Keratinocyte (primary cell): ENCODE results near the gene GBP6. TPM values are rescaled to one million over a fixed set of nuclear protein-coding genes. Genes with fewer than 3 reads are reported as not detected.

Experiments used
- DNase-seq: peaks from one replicate; pipeline ENCODE4 v3.0.0-alpha.2; 2011; ENCODE audit warnings: low read depth, missing footprints, low spot score
- FAIRE-seq: peaks from 2 replicates; lab custom pipeline; 2011; peaks lifted over from hg19 to GRCh38; lab: Jason Lieb, UNC
- H2AFZ ChIP-seq: 2 replicates; pipeline ENCODE4 v1.6.0; 2012; ENCODE audit warnings: low read length, control low read depth, inconsistent platforms; ENCODE audit not compliant: control insufficient read depth
- H3K27ac ChIP-seq: 2 replicates; pipeline ENCODE4 v1.5.1; 2011; ENCODE audit warnings: low read length; ENCODE audit not compliant: control insufficient read depth, insufficient read depth
- H3K27me3 ChIP-seq: 3 replicates; pipeline ENCODE4 v1.6.0; 2011; ENCODE audit warnings: low read length; ENCODE audit not compliant: control insufficient read depth, insufficient read depth; ENCODE audit errors: extremely low read depth
- H3K36me3 ChIP-seq, 2 experiments: 2 replicates in 1 of 2; 3 replicates in 1 of 2; pipeline ENCODE4 v1.5.1; 2011; ENCODE audit warnings: low read length in 2 of 2, mild to moderate bottlenecking in 1 of 2; ENCODE audit not compliant: control insufficient read depth in 2 of 2, insufficient read depth in 2 of 2; ENCODE audit errors: extremely low read depth in 1 of 2
- H3K4me1 ChIP-seq: 3 replicates; pipeline ENCODE4 v1.5.1; 2011; ENCODE audit warnings: low read length; ENCODE audit not compliant: control insufficient read depth, insufficient read depth; ENCODE audit errors: extremely low read depth
- H3K4me2 ChIP-seq: 3 replicates; pipeline ENCODE4 v1.6.0; 2011; ENCODE audit warnings: low read depth, low read length; ENCODE audit not compliant: control insufficient read depth, insufficient read depth; ENCODE audit errors: extremely low read depth
- H3K4me3 ChIP-seq, 3 experiments: fragments of 200-600 bp in 1 of 3; sonication (generic) in 1 of 3; 2 replicates in 2 of 3; 3 replicates in 1 of 3; pipeline ENCODE4 v1.5.1; 2011 to 2016; ENCODE audit warnings: low read length in 3 of 3, mild to moderate bottlenecking in 3 of 3, control low read depth in 2 of 3, inconsistent platforms in 1 of 3, low read depth in 1 of 3, mixed read lengths in 1 of 3, mixed run types in 1 of 3, moderate library complexity in 1 of 3; ENCODE audit not compliant: control insufficient read depth in 2 of 3, insufficient read depth in 2 of 3; ENCODE audit errors: extremely low read depth in 1 of 3
- H3K79me2 ChIP-seq: 2 replicates; pipeline ENCODE4 v1.6.0; 2012; ENCODE audit warnings: low read length; ENCODE audit not compliant: control insufficient read depth, insufficient read depth
- H3K9ac ChIP-seq: 3 replicates; pipeline ENCODE4 v1.6.0; 2011; ENCODE audit warnings: low read length; ENCODE audit not compliant: control insufficient read depth, insufficient read depth; ENCODE audit errors: extremely low read depth
- H3K9me1 ChIP-seq: 3 replicates; pipeline ENCODE4 v1.6.0; 2011; ENCODE audit warnings: low read length; ENCODE audit not compliant: control insufficient read depth, insufficient read depth; ENCODE audit errors: extremely low read depth
- H3K9me3 ChIP-seq: 2 replicates; pipeline ENCODE4 v1.5.1; 2012; ENCODE audit warnings: low read depth, low read length; ENCODE audit not compliant: control insufficient read depth
- H4K20me1 ChIP-seq: 3 replicates; pipeline ENCODE4 v1.6.0; 2011; ENCODE audit warnings: low read length; ENCODE audit not compliant: control insufficient read depth, insufficient read depth; ENCODE audit errors: extremely low read depth
- EZH2 ChIP-seq: IDR thresholded peaks from one replicate; pipeline ENCODE4 v1.6.1; 2012; ENCODE audit warnings: inconsistent platforms, mild to moderate bottlenecking, low read length, moderate library complexity
- dilution Hi-C: fragments of 300-500 bp; cut with MboI; formaldehyde crosslinking; loops from one replicate; pipeline ENCODE4 v1.7.0; 2020; ENCODE audit warnings: low sequenced_read_pairs; ENCODE audit not compliant: extremely low pct_ligation_motif_present
- polyA plus RNA-seq, 5 experiments: library from polyadenylated mRNA; depleted of rRNA in 3 of 5; stranded (reverse) in 3 of 5; stranded (forward) in 1 of 5; unstranded in 1 of 5; fragments of >200 nt; gene quantifications; 1 replicate in 1 of 5; 2 replicates in 3 of 5; 3 replicates in 1 of 5; pipeline versions ENCODE4 v1.2.1 to v1.2.3, GENCODE V29; 2011 to 2012; ENCODE audit warnings: missing spikeins in 2 of 5, low read depth in 1 of 5, low replicate concordance in 1 of 5
- TF ChIP-seq, protein P1 (sequence below), 3 experiments: IDR thresholded peaks in 1 of 3; conservative IDR thresholded peaks in 1 of 3; optimal IDR thresholded peaks in 1 of 3; 2 replicates in 2 of 3; 3 replicates in 1 of 3; pipeline versions ENCODE3 to v1.5.1; 2011; ENCODE audit warnings: low read length in 3 of 3, mild to moderate bottlenecking in 3 of 3, moderate library complexity in 2 of 3, control low read depth in 1 of 3, inconsistent platforms in 1 of 3; ENCODE audit not compliant: insufficient read depth in 2 of 3; ENCODE audit errors: extremely low read depth in 1 of 3

Gene GBP6
- polyA plus RNA-seq, 1 donor (not counting 4 experiments of a cell fraction or from before 2014, with no cell fraction given), result 9.4 TPM

DNA sequence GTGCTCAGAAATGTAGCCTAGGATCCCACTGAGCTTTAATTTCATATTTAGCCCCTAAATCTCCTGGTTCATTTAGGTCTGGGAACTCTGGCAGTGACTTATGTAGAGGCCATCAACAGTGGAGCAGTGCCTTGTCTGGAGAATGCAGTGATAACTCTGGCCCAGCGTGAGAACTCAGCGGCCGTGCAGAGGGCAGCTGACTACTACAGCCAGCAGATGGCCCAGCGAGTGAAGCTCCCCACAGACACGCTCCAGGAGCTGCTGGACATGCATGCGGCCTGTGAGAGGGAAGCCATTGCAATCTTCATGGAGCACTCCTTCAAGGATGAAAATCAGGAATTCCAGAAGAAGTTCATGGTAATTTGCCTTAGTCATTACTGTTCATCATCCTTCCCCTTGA, 17.8 kb downstream of the GBP6 start:
- no peak overlapping the region for H3K9ac ChIP-seq
- no peaks in the 10 kb centered on the region for H3K36me3 ChIP-seq
- no peaks in the 10 kb centered on the region for H3K9me1 ChIP-seq
- dilution Hi-C loops, result no loop called here
- no peaks in the 10 kb centered on the region for H3K79me2 ChIP-seq
- no peaks in the 10 kb centered on the region for H3K27me3 ChIP-seq
- DNase-seq, result no peak
- no peaks in the 10 kb centered on the region for H3K4me1 ChIP-seq
- FAIRE-seq, result no peak
- H3K4me3 ChIP-seq, result no peak overlapping the region
- no peak overlapping the region for H2AFZ ChIP-seq
- H4K20me1 ChIP-seq, result no peaks in the 10 kb centered on the region
- H3K9me3 ChIP-seq, result no peaks in the 10 kb centered on the region
- TF ChIP-seq EZH2, result no peak
- TF ChIP-seq, protein P1, sequence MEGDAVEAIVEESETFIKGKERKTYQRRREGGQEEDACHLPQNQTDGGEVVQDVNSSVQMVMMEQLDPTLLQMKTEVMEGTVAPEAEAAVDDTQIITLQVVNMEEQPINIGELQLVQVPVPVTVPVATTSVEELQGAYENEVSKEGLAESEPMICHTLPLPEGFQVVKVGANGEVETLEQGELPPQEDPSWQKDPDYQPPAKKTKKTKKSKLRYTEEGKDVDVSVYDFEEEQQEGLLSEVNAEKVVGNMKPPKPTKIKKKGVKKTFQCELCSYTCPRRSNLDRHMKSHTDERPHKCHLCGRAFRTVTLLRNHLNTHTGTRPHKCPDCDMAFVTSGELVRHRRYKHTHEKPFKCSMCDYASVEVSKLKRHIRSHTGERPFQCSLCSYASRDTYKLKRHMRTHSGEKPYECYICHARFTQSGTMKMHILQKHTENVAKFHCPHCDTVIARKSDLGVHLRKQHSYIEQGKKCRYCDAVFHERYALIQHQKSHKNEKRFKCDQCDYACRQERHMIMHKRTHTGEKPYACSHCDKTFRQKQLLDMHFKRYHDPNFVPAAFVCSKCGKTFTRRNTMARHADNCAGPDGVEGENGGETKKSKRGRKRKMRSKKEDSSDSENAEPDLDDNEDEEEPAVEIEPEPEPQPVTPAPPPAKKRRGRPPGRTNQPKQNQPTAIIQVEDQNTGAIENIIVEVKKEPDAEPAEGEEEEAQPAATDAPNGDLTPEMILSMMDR (optimal IDR thresholded peaks at IDR 0.05 in 1 of 3, IDR thresholded peaks at IDR 0.05 in 1 of 3, conservative IDR thresholded peaks at IDR 0.05 in 1 of 3; ENCODE audit: extremely low read depth in 1 of 3, insufficient read depth in 2 of 3, low read length in 3 of 3), result no peak
- no peak overlapping the region for H3K4me2 ChIP-seq
- no peak overlapping the region for H3K27ac ChIP-seq

DNA sequence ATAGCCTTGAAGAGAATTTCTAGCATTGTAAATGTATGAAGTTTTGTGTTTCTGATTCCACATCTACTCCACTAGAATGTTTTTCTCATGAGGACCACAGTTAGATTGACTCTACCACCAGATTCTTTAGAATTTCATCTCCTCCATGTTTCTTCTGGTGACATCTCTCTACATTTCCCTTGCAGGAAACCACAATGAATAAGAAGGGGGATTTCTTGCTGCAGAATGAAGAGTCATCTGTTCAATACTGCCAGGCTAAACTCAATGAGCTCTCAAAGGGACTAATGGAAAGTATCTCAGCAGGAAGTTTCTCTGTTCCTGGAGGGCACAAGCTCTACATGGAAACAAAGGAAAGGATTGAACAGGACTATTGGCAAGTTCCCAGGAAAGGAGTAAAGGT, 18.6 kb downstream of the GBP6 start:
- TF ChIP-seq, protein P1 (optimal IDR thresholded peaks at IDR 0.05 in 1 of 3, IDR thresholded peaks at IDR 0.05 in 1 of 3, conservative IDR thresholded peaks at IDR 0.05 in 1 of 3; ENCODE audit: extremely low read depth in 1 of 3, insufficient read depth in 2 of 3, low read length in 3 of 3), result no peak
- TF ChIP-seq EZH2, result no peak

More for the DNA sequence above, 18.6 kb downstream of the GBP6 start:
- no peaks in the 10 kb centered on the region for H4K20me1 ChIP-seq
- H3K9me1 ChIP-seq, result no peaks in the 10 kb centered on the region
- H3K4me3 ChIP-seq, result no peak overlapping the region
- dilution Hi-C loops, result no loop called here
- H3K9me3 ChIP-seq, result no peaks in the 10 kb centered on the region
- no peaks in the 10 kb centered on the region for H3K36me3 ChIP-seq
- no peak overlapping the region for H3K4me2 ChIP-seq
- no peaks in the 10 kb centered on the region for H3K27me3 ChIP-seq
- no peak overlapping the region for H2AFZ ChIP-seq
- H3K4me1 ChIP-seq, result no peaks in the 10 kb centered on the region
- no peaks in the 10 kb centered on the region for H3K79me2 ChIP-seq
- DNase-seq (no peak), FAIRE-seq (no peak)
- no peak overlapping the region for H3K27ac ChIP-seq
- H3K9ac ChIP-seq, result no peak overlapping the region
